Measurements from ENCODE around the gene ARL6IP6.

GRCh38 chr2:152710713-152711112, 7.7 kb upstream of the ARL6IP6 start:
- TF ChIP-seq CTCF (conservative IDR thresholded peaks at IDR 0.05; ENCODE audit: low read length) (no peak), EZH2phosphoT487 (IDR thresholded peaks at IDR 0.05; ENCODE audit: borderline replicate concordance) (no peak)
